Activated gamma-delta T cell (primary cell): ENCODE measurements around the gene DIPK1C.
"Not testable (repeated sequence)": the region's sequence is repeated elsewhere in the genome, so short reads cannot be mapped to it uniquely, and the experiment has no call there.

Experiments
- DNase-seq: peaks from one replicate; lab custom pipeline; 2025; lab: John Stamatoyannopoulos, UW
- total RNA-seq, 2 donors: gene quantifications; one replicate each; lab custom pipeline; 2026; lab: John Stamatoyannopoulos, UW

DIPK1C gene
- total RNA-seq = 0 to 0.22 reads per million in 2 donors

DNA sequence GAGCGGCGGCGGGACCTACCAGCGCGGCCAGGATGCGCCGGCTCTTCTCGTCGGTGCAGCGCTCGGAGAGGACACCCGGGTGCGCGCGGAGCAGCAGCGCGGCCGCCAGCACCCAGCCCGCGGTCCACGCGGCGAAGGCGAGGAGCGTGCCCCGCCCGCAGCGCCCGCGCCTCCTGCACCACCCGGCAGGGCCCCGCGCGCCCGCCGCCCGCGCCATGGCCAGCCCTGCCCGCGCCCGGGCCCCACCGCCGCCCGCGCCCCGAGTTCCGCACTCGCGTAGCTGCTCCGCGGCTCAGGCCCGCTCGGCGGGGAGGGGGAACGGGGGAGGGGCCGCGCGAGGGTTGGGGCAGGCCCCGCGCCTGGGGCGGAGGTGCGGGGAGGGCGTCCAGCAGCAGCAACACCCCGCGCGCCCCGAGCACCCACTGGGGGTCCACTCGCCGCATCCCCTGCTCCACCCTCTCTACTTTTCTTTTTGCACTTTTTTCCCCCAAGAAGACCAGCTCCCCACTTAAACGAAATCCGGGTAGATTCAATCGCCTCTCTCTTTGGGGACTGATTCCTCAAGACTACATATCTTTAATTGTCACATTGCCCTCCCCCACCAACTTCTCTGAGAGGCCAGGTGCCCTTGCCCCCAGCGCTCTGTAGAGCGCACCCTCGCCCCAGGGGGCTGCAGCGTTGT is at the start of gene DIPK1C:
Gene DIPK1C (minus strand): TSS at position 266 of the 682 bp plus-strand sequence. CDS start 49 bp downstream, at position 217.
- no peak for DNase-seq

DNA sequence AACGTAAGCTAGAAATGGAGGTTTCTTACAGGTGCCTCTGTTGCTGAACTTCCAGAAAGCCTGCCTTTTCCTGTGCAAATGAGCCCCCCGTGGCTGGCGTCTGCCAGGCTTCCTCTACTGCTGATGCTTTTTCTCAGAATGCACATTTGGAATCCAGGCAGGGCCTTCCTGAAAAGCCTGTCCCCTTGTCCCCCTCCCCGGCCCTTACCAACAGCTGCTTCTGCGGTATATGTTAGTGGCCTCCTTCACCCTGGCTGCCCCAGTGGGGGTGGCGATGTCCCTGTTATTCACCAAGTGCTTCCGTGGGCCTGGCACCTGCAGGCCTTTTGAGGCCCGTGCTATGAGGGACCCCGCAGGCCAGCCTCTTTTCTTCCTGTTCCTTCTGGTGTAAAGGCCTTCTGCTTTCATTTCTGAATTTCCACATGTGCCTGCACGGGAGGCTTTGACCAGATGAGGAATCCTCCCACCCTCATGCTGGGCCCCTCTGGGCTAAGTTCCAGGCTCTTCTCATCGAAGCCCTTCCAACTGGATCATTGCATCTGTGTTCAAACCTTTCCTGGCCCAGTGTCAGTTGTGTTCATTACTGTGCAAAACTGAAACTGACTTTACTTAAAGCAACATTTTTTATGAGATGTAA is 49.5 kb upstream of the DIPK1C start:
- no peak for DNase-seq

- no peak for DNase-seq
Measured at GRCh38 chr18:74505776-74506175, 48.7 kb upstream of the DIPK1C start.

DNA sequence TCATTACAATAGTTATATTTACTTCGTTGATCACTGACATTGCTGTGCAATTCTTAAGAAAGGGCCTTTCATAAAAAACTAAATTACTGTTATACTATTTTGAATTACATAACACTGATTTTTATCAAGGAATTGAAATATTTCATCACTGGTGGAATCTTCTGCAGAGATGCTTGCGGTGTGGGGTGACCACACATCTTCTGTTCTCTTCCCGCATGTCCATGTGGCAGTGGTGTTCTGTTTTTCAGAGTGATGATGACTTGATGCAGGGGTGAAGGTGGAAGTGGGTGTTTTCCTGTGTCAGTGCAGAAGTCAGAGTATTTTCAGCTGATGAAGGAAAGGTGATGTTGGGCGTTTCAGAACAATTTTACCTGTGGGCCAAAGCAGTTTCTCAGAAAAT is 46.0 kb upstream of the DIPK1C start:
- DNase-seq = no peak

DNA sequence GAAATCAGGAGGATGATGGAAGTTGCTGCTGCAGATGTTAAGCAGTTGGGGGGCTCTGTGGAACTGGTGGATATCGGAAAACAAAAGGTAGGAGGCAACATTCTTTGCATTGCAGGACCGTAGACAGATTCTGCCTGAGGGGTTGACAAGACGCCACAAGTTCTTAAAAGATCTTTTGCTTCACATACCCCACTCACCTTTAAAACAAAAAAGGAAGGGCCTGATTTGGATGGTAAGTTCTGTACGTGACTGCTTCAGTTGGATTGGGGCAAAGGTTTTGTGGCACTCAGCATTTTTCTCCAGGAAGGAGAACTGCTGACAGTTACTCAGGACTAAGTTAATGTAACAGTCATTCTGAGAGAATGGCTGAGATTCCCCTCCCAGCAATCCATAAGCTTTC is 44.3 kb upstream of the DIPK1C start:
- no peak for DNase-seq

GRCh38 chr18:74500774-74501173 is 43.7 kb upstream of the DIPK1C start:
- not testable (repeated sequence) for DNase-seq

DNA sequence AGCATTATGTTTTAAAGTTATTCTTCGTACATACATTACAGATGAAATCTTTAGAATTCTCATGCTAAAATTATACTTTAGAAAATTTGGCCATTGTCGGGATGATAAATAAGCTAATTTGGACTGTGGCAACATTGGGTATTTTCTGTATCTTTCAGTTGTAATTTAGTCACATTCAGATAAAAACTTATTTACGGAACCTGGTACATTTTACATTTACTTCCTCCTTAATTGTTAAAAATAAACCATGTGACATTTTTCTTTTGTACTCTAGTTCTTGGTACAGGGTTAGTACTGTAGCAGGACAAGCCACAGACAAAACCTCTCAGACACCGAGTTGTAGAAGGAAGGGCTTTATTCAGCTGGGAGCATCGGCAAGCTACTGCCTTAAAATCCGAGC is 43.3 kb upstream of the DIPK1C start:
- no peak for DNase-seq

DNA sequence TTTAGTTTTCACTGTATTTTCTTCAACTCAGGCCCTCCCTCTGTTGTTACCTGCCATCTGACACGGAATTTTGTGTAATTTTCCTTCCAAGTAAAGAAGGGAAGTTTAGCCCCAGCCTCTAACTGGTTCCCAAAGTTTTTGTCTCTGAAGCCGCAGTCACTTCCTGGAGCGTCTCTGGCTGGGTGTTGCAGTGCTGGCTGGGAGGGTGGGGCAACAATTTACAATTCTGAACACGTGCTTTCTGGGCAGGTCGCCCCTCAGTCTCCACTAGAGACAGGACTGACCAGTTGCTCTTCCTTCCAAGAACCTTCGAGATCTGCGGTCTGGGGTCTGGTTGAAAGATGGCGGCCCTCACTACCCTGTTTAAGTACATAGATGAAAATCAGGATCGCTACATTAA is 42.5 kb upstream of the DIPK1C start:
- no peak for DNase-seq

GRCh38 chr18:74498712-74499627 is 41.9 kb upstream of the DIPK1C start:
- peak; percentile 54 for DNase-seq

DNA sequence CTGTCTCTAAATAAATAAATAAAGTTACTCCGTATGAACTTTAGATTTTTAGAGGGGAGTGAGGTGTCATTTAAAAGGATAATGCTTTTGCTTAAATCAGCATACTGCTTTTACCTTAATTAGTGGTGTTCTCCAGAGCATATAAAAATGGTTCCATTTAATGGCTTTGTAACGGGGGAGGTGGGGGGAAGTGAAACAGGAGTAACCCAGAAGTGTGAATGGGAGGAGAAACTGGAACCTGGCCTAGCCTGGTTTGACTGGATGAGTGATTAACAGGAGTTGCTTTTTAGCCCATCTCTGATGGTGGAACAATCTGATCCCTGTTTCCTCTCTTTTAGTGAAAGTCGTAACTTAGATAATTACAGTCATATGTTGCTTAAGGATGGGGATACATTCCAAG is 40.7 kb upstream of the DIPK1C start:
- DNase-seq = no peak

DNA sequence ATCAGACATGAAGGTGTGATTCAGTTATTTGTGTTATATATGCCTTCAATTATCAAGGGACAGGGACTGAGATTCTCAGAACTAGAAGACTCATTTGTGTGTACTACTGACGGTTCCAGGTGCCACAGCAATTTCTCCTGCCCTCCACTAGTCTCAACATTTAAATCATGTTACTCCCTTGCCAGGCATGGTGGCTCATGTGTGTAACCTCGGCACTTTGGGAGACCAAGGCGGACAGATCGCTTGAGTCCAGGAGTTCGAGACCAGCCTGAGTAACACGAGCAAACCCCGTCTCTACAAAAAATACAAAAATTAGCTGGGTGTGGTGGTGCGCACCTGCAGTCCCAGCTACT is 40.2 kb upstream of the DIPK1C start:
- DNase-seq = no peak

DNA sequence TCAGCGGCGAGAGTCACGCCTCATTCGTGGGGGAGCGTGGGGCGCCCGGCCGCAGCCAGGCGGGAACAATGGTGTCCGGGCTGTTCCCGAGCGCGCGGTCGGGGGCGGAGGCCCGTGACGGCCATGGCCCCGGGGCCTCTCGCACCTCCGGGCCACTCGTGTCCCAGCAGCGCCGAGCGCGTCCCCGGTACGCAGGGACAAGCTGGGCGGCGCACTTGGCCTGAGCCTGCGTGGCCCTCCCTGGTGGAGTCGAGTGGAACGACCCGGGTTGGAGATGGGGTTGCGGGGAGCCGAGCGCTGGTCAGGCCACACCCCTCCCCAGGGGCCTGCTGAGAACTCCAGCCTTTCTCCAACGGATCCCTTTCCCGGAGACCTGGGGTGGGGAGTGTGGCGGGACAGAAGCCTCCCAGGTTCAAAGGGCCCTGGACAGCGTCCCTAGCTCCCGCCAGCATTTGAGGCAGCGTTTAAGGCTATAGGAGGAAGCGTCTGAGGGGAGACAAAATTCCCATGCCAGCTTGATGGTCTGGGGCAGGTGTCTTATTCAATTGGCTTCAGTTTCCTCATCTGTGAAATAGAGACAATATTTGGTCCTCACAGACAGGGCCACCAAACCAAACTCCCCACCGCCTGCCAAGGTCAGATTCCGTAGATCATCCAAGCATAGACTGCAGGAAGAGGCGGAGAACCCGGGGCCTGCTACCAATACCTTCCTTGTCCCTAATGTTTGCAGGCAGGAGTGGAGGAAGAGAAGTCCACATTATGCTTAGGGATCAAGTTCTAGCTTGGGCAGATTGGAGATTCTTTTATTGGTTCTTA is 39.6 kb upstream of the DIPK1C start:
- peak; percentile 49 for DNase-seq

GRCh38 chr18:74495581-74496507 is 38.7 kb upstream of the DIPK1C start, which contains the start of gene CNDP2:
Gene CNDP2 (plus strand): TSS chr18:74496363. CDS start chr18:74499974, 3,611 bp downstream.
- peak; percentile 97 for DNase-seq

DNA sequence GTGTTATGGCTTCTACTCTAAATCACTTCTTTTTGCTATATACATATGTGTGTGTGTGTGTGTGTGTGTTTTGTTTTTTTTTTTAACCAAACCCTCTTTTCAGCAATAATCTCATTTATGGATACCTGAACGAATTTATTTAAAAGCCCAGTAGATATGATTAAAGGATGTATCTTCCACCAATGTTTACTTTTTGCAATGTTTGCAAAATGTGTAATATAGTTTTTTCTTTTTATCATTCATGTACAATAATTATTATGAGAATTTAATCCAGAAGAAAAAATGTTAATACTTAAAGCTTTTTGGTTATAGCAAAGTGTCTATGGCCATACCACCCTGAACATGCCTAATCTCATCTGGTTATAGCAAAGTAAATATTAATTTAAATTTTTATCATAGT is 37.4 kb upstream of the DIPK1C start:
- DNase-seq = no peak

DNA sequence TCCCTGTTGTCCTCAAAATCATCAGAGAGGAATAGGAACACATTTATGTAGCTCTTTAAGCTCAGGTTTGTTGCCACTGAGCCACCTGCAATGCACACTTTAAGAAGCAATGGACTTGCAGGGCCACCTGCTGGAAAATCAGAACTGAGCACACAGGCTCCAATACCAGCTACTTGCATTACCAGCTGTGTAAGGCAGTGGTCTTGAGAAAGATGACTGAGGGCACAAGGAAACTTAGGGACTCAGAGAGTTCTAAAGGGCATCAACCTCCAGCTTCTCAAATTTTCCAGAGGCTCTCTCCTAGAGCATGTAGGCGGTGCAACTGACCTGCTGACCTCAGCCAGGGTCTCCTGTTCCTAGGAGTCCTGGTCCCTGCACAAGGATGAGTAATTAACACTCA is 36.6 kb upstream of the DIPK1C start:
- DNase-seq = no peak

DNA sequence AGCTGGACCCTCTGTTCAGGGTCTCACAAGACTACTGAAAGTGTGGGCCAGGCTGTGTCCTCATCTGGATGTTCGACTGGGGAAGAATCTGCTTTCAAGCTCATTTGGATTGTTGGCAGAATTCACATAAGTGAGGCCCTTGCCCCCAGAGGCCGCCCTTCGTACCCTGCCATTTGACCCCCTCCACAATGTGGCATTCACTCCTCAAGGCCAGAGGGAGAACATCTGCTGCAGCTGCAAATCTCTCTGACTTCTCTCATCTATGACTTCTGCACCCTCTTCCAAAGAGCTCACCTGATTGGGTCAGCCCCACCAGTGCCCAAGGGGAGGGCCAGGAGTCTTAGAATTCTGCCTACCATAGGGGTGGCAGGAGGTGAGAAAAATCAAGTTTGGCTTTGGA is 35.2 kb upstream of the DIPK1C start:
- DNase-seq = no peak

- no peak for DNase-seq
Measured at GRCh38 chr18:74489676-74490075, 32.6 kb upstream of the DIPK1C start.

- no peak for DNase-seq
Measured at GRCh38 chr18:74488864-74489263, 31.8 kb upstream of the DIPK1C start.

DNA sequence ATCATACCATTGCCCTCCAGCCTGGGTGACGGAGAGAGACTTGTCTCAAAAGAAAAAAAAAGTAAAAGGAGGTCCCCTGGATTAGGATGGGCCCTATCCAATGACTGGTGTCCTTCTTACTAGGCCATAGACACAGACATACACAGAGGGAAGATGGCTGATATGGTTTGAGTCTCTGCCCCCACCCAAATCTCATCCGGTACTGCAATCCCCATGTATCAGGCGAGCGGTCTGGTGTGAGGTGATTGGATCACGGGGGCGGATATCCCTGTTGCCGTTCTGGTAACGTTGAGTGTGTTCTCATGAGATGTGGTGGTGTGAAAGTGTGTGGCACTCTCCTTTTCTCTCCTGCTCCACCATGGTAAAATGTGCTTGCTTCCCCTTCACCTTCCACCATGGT is 31.2 kb upstream of the DIPK1C start:
- no peak for DNase-seq

- no peak for DNase-seq
Measured at GRCh38 chr18:74486119-74486849, 29.2 kb upstream of the DIPK1C start.
